22Rv1 (cell line): ENCODE measurements around the gene QSOX2.

Experiments
- ZFX ChIP-seq: fragments of 450-650 bp; IDR thresholded peaks from 2 replicates; pipeline ENCODE4 v1.6.1; 2017; ENCODE audit warnings: antibody characterized with exemption, borderline replicate concordance
- TF ChIP-seq, protein P1 (sequence below): fragments of 450-650 bp; IDR thresholded peaks from 2 replicates; pipeline ENCODE4 v1.5.1; 2017; ENCODE audit warnings: mild to moderate bottlenecking

DNA sequence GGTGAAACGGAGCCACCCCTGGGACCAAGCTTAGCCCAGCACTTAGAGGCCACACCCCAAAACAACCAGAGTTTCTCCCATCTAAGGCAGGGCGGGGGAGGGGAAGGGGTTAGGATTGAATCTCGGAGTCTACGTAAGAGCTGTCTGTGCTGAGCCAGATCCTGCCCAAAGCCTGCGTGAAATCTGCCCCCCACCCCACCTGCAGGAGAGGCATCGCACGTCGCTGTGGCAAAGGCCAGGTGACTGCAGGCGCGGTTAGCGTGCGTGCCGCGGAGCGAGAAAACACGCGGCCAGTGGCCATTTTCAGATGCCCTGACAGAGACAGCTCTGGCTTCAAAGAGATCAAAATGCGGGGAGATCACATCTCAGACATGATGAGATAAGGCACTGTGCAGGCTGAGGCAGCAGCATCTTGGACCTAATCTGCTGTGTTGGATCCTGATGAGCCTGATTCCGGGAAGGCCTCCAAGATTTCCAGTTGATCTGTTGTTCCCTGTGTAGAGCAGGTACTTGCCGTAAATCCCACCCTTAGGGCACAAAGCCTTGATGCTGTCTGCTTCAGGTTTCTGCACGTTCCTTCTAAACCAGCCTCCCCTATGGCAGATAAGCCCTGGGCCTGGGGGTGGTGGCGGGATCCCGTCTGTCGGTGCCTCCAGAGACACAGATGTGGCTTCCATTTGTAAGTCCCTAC, 2.5 kb upstream of the QSOX2 start:
- TF ChIP-seq, protein P1, sequence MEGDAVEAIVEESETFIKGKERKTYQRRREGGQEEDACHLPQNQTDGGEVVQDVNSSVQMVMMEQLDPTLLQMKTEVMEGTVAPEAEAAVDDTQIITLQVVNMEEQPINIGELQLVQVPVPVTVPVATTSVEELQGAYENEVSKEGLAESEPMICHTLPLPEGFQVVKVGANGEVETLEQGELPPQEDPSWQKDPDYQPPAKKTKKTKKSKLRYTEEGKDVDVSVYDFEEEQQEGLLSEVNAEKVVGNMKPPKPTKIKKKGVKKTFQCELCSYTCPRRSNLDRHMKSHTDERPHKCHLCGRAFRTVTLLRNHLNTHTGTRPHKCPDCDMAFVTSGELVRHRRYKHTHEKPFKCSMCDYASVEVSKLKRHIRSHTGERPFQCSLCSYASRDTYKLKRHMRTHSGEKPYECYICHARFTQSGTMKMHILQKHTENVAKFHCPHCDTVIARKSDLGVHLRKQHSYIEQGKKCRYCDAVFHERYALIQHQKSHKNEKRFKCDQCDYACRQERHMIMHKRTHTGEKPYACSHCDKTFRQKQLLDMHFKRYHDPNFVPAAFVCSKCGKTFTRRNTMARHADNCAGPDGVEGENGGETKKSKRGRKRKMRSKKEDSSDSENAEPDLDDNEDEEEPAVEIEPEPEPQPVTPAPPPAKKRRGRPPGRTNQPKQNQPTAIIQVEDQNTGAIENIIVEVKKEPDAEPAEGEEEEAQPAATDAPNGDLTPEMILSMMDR = no peak
- TF ChIP-seq ZFX = no peak
